Measurements from ENCODE around the gene EFCC1. TPM values are rescaled to one million over a fixed set of nuclear protein-coding genes. Genes with fewer than 3 reads are reported as not detected.

The EFCC1 gene
- total RNA-seq, 1 donor from 2014 or later = 17.2 TPM

DNA sequence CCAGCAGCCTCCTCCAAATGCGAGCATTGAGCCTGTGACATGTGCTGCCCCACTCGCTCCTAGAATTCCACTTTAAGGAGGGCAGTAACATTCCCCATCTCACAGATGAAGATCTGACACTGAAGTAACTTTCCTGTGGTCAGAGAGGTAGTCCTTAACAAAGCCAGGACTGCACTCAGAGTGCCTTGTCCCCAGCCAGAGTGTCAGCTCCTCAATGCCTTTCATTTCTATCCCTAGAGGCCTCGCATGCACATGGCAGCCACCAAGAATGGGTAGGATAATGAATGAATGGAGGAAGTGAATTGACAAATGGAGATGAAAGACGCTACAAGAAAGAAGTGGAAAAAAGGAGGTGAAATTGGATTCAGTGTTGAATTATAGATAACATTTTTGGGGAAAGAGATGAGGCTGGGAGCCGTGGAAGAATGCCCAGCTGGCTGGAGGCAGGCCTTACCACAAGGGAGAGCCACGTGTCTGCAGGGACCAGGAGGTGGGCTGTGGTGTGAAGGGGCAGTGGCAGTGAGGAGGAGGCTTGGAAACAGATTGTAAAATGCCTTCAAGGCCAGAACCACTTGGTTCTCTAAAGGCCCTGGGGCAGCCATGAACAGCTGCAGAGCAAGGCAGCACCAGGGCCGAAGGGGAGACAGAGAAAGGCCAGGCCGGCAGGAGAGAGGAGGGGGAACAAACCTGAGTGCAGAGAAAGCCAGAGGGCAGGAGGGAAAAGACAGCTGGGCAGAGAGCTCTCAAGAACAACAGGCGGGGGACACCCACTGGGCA lies 17.6 kb upstream of the EFCC1 start:
- Histone ChIP-seq H3K4me3 (no peak overlapping the region), H3K27ac (no peak overlapping the region), H3K9me3 (no peaks in the 10 kb centered on the region), H3K4me1 (peaks cover 6% of the 10 kb centered on the region), H3K27me3 (no peaks in the 10 kb centered on the region), H3K36me3 (no peaks in the 10 kb centered on the region)
- DNase-seq (no peak), ATAC-seq (no peak)
- intact Hi-C loops (cut with DNase I) = no loop called here
- TF ChIP-seq, protein P1, sequence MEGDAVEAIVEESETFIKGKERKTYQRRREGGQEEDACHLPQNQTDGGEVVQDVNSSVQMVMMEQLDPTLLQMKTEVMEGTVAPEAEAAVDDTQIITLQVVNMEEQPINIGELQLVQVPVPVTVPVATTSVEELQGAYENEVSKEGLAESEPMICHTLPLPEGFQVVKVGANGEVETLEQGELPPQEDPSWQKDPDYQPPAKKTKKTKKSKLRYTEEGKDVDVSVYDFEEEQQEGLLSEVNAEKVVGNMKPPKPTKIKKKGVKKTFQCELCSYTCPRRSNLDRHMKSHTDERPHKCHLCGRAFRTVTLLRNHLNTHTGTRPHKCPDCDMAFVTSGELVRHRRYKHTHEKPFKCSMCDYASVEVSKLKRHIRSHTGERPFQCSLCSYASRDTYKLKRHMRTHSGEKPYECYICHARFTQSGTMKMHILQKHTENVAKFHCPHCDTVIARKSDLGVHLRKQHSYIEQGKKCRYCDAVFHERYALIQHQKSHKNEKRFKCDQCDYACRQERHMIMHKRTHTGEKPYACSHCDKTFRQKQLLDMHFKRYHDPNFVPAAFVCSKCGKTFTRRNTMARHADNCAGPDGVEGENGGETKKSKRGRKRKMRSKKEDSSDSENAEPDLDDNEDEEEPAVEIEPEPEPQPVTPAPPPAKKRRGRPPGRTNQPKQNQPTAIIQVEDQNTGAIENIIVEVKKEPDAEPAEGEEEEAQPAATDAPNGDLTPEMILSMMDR (IDR thresholded peaks at IDR 0.05) = no peak

- no peak overlapping the region for H3K4me3 ChIP-seq
- H3K27ac ChIP-seq = no peak overlapping the region
- ATAC-seq = no peak
- H3K9me3 ChIP-seq = no peaks in the 10 kb centered on the region
- no peak for DNase-seq
- no peaks in the 10 kb centered on the region for H3K36me3 ChIP-seq
- intact Hi-C loops (cut with DNase I) = no loop called here
- H3K4me1 ChIP-seq = peaks cover 6% of the 10 kb centered on the region
- TF ChIP-seq, protein P1 (IDR thresholded peaks at IDR 0.05) = no peak
- no peaks in the 10 kb centered on the region for H3K27me3 ChIP-seq
Measured at GRCh38 chr3:128984596-128984995, 16.5 kb upstream of the EFCC1 start.

- peaks cover 6% of the 10 kb centered on the region for H3K4me1 ChIP-seq
- H3K36me3 ChIP-seq = no peaks in the 10 kb centered on the region
- no peak overlapping the region for H3K27ac ChIP-seq
- H3K27me3 ChIP-seq = no peaks in the 10 kb centered on the region
- no peak overlapping the region for H3K4me3 ChIP-seq
- TF ChIP-seq, protein P1 (IDR thresholded peaks at IDR 0.05) = no peak
- ATAC-seq = no peak
- no peak for DNase-seq
- intact Hi-C loops (cut with DNase I) = no loop called here
- H3K9me3 ChIP-seq = no peaks in the 10 kb centered on the region
Measured at GRCh38 chr3:128987302-128988100, 13.6 kb upstream of the EFCC1 start.

GRCh38 chr3:128988286-128988685 lies 12.8 kb upstream of the EFCC1 start:
- DNase-seq (no peak), ATAC-seq (no peak)
- Histone ChIP-seq H3K27ac (no peak overlapping the region), H3K27me3 (no peaks in the 10 kb centered on the region), H3K4me3 (no peak overlapping the region), H3K4me1 (peaks cover 6% of the 10 kb centered on the region), H3K36me3 (no peaks in the 10 kb centered on the region), H3K9me3 (no peaks in the 10 kb centered on the region)
- intact Hi-C loops (cut with DNase I) = no loop called here
- TF ChIP-seq, protein P1 (IDR thresholded peaks at IDR 0.05) = no peak

- no peak overlapping the region for H3K27ac ChIP-seq
Measured at GRCh38 chr3:128991355-128991895, 9.7 kb upstream of the EFCC1 start.

More at GRCh38 chr3:128991355-128991895, 9.7 kb upstream of the EFCC1 start:
- no peaks in the 10 kb centered on the region for H3K27me3 ChIP-seq
- intact Hi-C loops (cut with DNase I) = no loop called here
- H3K4me1 ChIP-seq = peaks cover 13% of the 10 kb centered on the region
- H3K9me3 ChIP-seq = no peaks in the 10 kb centered on the region
- no peak for DNase-seq
- TF ChIP-seq, protein P1 (IDR thresholded peaks at IDR 0.05) = no peak
- ATAC-seq = peak; percentile 42
- H3K36me3 ChIP-seq = no peaks in the 10 kb centered on the region
- H3K4me3 ChIP-seq = no peak overlapping the region
